IMR-90 (cell line): ENCODE measurements around the gene SERPINB2. TPM values are rescaled to one million over a fixed set of nuclear protein-coding genes. Genes with fewer than 3 reads are reported as not detected.

Experiments used
- ATAC-seq: fragments of 200-7000 bp; cut with Tn5 transposase; 2 replicates; pipeline ENCODE4 v1.9.1; 2020; ENCODE audit warnings: low read depth, mild to moderate bottlenecking, moderate library complexity
- BruUV-seq: library from RNA; stranded (reverse); fragments of 400-500 nt; replicated peaks from 2 replicates; lab custom pipeline; 2021; lab: Mats Ljungman, UMichigan
- CTCF ChIA-PET: fragments of 300-600 bp; formaldehyde crosslinking; extraction: SDS; loops from one replicate; lab custom pipeline; 2021; ENCODE audit warnings: antibody characterized with exemption; lab: Yijun Ruan, JAX
- POLR2A ChIA-PET: fragments of 300-600 bp; sonication (Branson Sonifier 250); formaldehyde crosslinking; loops from one replicate; lab custom pipeline; 2022; ENCODE audit warnings: antibody characterized with exemption; ENCODE audit not compliant: unreplicated experiment; lab: Charles Lee
- DNase-seq: peaks from one replicate; pipeline ENCODE4 v3.0.0; 2013
- H2AFZ ChIP-seq: replicated peaks from 2 replicates; pipeline ENCODE3; 2013; ENCODE audit warnings: low read length, mild to moderate bottlenecking; ENCODE audit not compliant: poor library complexity
- H2AK5ac ChIP-seq: 2 replicates; pipeline ENCODE4 v1.6.1; 2013; ENCODE audit warnings: low read depth, low read length, inconsistent platforms
- H2AK9ac ChIP-seq: replicated peaks from 2 replicates; pipeline ENCODE3; 2013; ENCODE audit warnings: mild to moderate bottlenecking, low read depth, low read length, moderate library complexity; ENCODE audit not compliant: poor library complexity
- H2BK120ac ChIP-seq: 2 replicates; pipeline ENCODE4 v1.6.1; 2013; ENCODE audit warnings: low read depth, low read length, inconsistent platforms
- H2BK15ac ChIP-seq: 3 replicates; pipeline ENCODE4 v1.6.1; 2013; ENCODE audit warnings: low read depth, low read length, inconsistent platforms
- H2BK20ac ChIP-seq: 2 replicates; pipeline ENCODE4 v1.6.1; 2013; ENCODE audit warnings: low read depth, mild to moderate bottlenecking, inconsistent platforms, low read length, moderate library complexity
- H2BK5ac ChIP-seq: 2 replicates; pipeline ENCODE4 v1.6.1; 2013; ENCODE audit warnings: mild to moderate bottlenecking, low read depth, low read length, inconsistent platforms; ENCODE audit not compliant: poor library complexity, severe bottlenecking
- H3K14ac ChIP-seq: replicated peaks from 2 replicates; pipeline ENCODE4 v1.6.1; 2013; ENCODE audit warnings: low read depth, low read length, inconsistent platforms
- H3K18ac ChIP-seq: 2 replicates; pipeline ENCODE4 v1.6.1; 2013; ENCODE audit warnings: low read depth, low read length, control low read depth
- H3K23ac ChIP-seq: 2 replicates; pipeline ENCODE4 v1.6.1; 2013; ENCODE audit warnings: low read depth, low read length, inconsistent platforms
- H3K27ac ChIP-seq: 2 replicates; pipeline ENCODE4 v1.5.1; 2013; ENCODE audit warnings: mild to moderate bottlenecking, control low read depth, low read length; ENCODE audit not compliant: insufficient read depth
- H3K27me3 ChIP-seq: 2 replicates; pipeline ENCODE4 v1.6.1; 2013; ENCODE audit warnings: low read length; ENCODE audit not compliant: control insufficient read depth, insufficient read depth
- H3K36me3 ChIP-seq: 2 replicates; pipeline ENCODE4 v1.6.1; 2013; ENCODE audit warnings: low read length, mixed read lengths; ENCODE audit not compliant: control insufficient read depth, insufficient read depth
- H3K4ac ChIP-seq: 2 replicates; pipeline ENCODE4 v1.6.1; 2013; ENCODE audit warnings: low read depth, low read length, inconsistent platforms
- H3K4me1 ChIP-seq: 2 replicates; pipeline ENCODE4 v1.6.1; 2013; ENCODE audit warnings: low read length, mixed read lengths; ENCODE audit not compliant: control insufficient read depth, insufficient read depth
- H3K4me2 ChIP-seq: 2 replicates; pipeline ENCODE4 v1.6.1; 2013; ENCODE audit warnings: low read depth, mild to moderate bottlenecking, control low read depth, low read length, moderate library complexity
- H3K4me3 ChIP-seq: 2 replicates; pipeline ENCODE4 v1.5.1; 2013; ENCODE audit warnings: low read depth, mild to moderate bottlenecking, control low read depth, low read length, moderate library complexity; ENCODE audit not compliant: insufficient read depth
- H3K56ac ChIP-seq: 2 replicates; pipeline ENCODE4 v1.6.1; 2013; ENCODE audit warnings: low read length, inconsistent platforms; ENCODE audit not compliant: insufficient read depth; ENCODE audit errors: extremely low read depth
- H3K79me1 ChIP-seq, 2 experiments: 2 replicates each; pipeline ENCODE4 v1.6.1; 2013; ENCODE audit warnings: low read length in 2 of 2, inconsistent platforms in 1 of 2, low read depth in 1 of 2
- H3K9ac ChIP-seq: 2 replicates; pipeline ENCODE4 v1.6.1; 2013; ENCODE audit warnings: low read depth, low read length, control low read depth
- H3K9me1 ChIP-seq: 2 replicates; pipeline ENCODE4 v1.6.1; 2013; ENCODE audit warnings: low read length, inconsistent platforms; ENCODE audit not compliant: insufficient read depth
- H3K9me3 ChIP-seq: 2 replicates; pipeline ENCODE4 v1.6.1; 2013; ENCODE audit warnings: low read length; ENCODE audit not compliant: control insufficient read depth, insufficient read depth
- H4K20me1 ChIP-seq: 2 replicates; pipeline ENCODE4 v1.6.1; 2013; ENCODE audit warnings: low read length, inconsistent platforms; ENCODE audit not compliant: insufficient read depth
- H4K5ac ChIP-seq: 2 replicates; pipeline ENCODE4 v1.6.1; 2013; ENCODE audit warnings: mild to moderate bottlenecking, low read depth, low read length, control low read depth
- H4K8ac ChIP-seq, 2 experiments: 2 replicates each; pipeline ENCODE4 v1.6.1; 2013; ENCODE audit warnings: low read depth in 2 of 2, low read length in 2 of 2, control low read depth in 1 of 2, inconsistent platforms in 1 of 2
- H4K91ac ChIP-seq: 2 replicates; pipeline ENCODE4 v1.6.1; 2013; ENCODE audit warnings: low read depth, low read length, inconsistent platforms; ENCODE audit not compliant: insufficient read depth
- BHLHE40 ChIP-seq: fragments of 150-350 bp; IDR thresholded peaks from 2 replicates; pipeline ENCODE4 v1.6.1; 2016; ENCODE audit warnings: mild to moderate bottlenecking, low read depth, low read length
- CEBPB ChIP-seq: IDR thresholded peaks from 2 replicates; pipeline ENCODE4 v1.6.1; 2012; ENCODE audit warnings: low read depth, low read length, improper control_type of control experiment
- CHD1 ChIP-seq: IDR thresholded peaks from 2 replicates; pipeline ENCODE4 v1.6.1; 2012; ENCODE audit warnings: low read depth, low read length, improper control_type of control experiment
- CTCF ChIP-seq: conservative IDR thresholded peaks from 2 replicates; pipeline ENCODE4 v1.5.1; 2012; ENCODE audit warnings: mild to moderate bottlenecking, low read depth, low read length, improper control_type of control experiment
- FOS ChIP-seq: fragments of 150-350 bp; IDR thresholded peaks from 2 replicates; pipeline ENCODE4 v1.6.1; 2016; ENCODE audit warnings: low read depth, low read length
- MAFK ChIP-seq: IDR thresholded peaks from 2 replicates; pipeline ENCODE4 v1.6.1; 2012; ENCODE audit warnings: low read depth, low read length, improper control_type of control experiment
- MAZ ChIP-seq: IDR thresholded peaks from 2 replicates; pipeline ENCODE4 v1.6.1; 2012; ENCODE audit warnings: low read depth, mild to moderate bottlenecking, low read length, improper control_type of control experiment, moderate library complexity, borderline replicate concordance
- MXI1 ChIP-seq: IDR thresholded peaks from 2 replicates; pipeline ENCODE4 v1.6.1; 2012; ENCODE audit warnings: low read depth, mild to moderate bottlenecking, low read length, moderate library complexity, borderline replicate concordance
- NFE2L2 ChIP-seq: fragments of 150-350 bp; IDR thresholded peaks from 2 replicates; pipeline ENCODE4 v1.6.1; 2016; ENCODE audit warnings: low read depth, mild to moderate bottlenecking, low read length
- POLR2A ChIP-seq: IDR thresholded peaks from 2 replicates; pipeline ENCODE4 v1.6.1; 2012; ENCODE audit warnings: mild to moderate bottlenecking, low read depth, low read length
- RAD21 ChIP-seq: IDR thresholded peaks from 2 replicates; pipeline ENCODE4 v1.6.1; 2012; ENCODE audit warnings: low read length, improper control_type of control experiment
- RCOR1 ChIP-seq: IDR thresholded peaks from 2 replicates; pipeline ENCODE4 v1.6.1; 2012; ENCODE audit warnings: mild to moderate bottlenecking, low read length, improper control_type of control experiment; ENCODE audit not compliant: insufficient replicate concordance
- SMC3 ChIP-seq: fragments of 150-350 bp; IDR thresholded peaks from 2 replicates; pipeline ENCODE4 v1.6.1; 2016; ENCODE audit warnings: low read depth, mild to moderate bottlenecking, antibody characterized with exemption, low read length, moderate library complexity
- dilution Hi-C: fragments of 300-500 bp; cut with HindIII; formaldehyde crosslinking; loops from one replicate; pipeline ENCODE4 v1.14.3; 2018; ENCODE audit warnings: low sequenced_read_pairs; ENCODE audit not compliant: unreplicated experiment
- in situ Hi-C: fragments of 300-500 bp; cut with MboI; formaldehyde crosslinking; loops from 3 replicates; pipeline ENCODE4 v1.14.3; 2019; ENCODE audit warnings: low sequenced_read_pairs, inconsistent platforms, mixed read lengths
- intact Hi-C: fragments of 100-400 bp; cut with micrococcal nuclease; formaldehyde crosslinking; loops from 2 replicates; pipeline ENCODE4 v1.10.0; 2022
- polyA plus RNA-seq, 3 experiments: library from polyadenylated mRNA; depleted of rRNA; stranded (reverse); fragments of >200 nt; gene quantifications; 2 replicates each; pipeline ENCODE4 v1.2.3, GENCODE V29; 2012; ENCODE audit warnings: low replicate concordance in 1 of 3
- total RNA-seq: library from RNA; depleted of rRNA; stranded (reverse); fragments of >200 nt; gene quantifications from 2 replicates; pipeline ENCODE4 v1.2.3, GENCODE V29; 2012
- TF ChIP-seq, protein P1 (sequence below): fragments of 150-350 bp; IDR thresholded peaks from 2 replicates; pipeline ENCODE4 v1.6.1; 2017; ENCODE audit warnings: mild to moderate bottlenecking, antibody characterized with exemption, low read length, low read depth
- TF ChIP-seq, protein P2 (sequence below): fragments of 150-350 bp; IDR thresholded peaks from 2 replicates; pipeline ENCODE4 v1.6.1; 2016; ENCODE audit warnings: low read depth, mild to moderate bottlenecking, low read length, moderate library complexity, borderline replicate concordance

Gene SERPINB2
- total and polyA plus RNA-seq, 2 of the 4 experiments (the other 2 are of a cell fraction), result 32.1 to 43.0 TPM

- in situ Hi-C loops (no loop called here), intact Hi-C loops (no loop called here), dilution Hi-C loops (no loop called here)
- Histone ChIP-seq H3K27me3 (no peaks in the 10 kb centered on the region; the same call in 1 of the 2 replicates), H3K27ac (no peak within 1 kb of the TSS), H3K9ac (no peak within 1 kb of the TSS), H3K56ac (no peak within 1 kb of the TSS), H2AK9ac (no peak within 1 kb of the TSS), H3K18ac (no peak within 1 kb of the TSS), H3K79me1 (no peaks in the 10 kb centered on the region), H2BK120ac (no peak within 1 kb of the TSS), H3K4ac (no peak within 1 kb of the TSS), H3K23ac (no peak within 1 kb of the TSS), H2BK15ac (no peak within 1 kb of the TSS), H2AFZ (no peak within 1 kb of the TSS), H4K91ac (no peak within 1 kb of the TSS), H2BK5ac (no peak within 1 kb of the TSS), H3K4me3 (no peak within 1 kb of the TSS), H3K9me3 (no peaks in the 10 kb centered on the region), H4K5ac (no peak within 1 kb of the TSS), H2AK5ac (no peak within 1 kb of the TSS), H4K20me1 (no peaks in the 10 kb centered on the region), H3K14ac (no peak within 1 kb of the TSS), H4K8ac (no peak within 1 kb of the TSS), H3K4me2 (no peak within 1 kb of the TSS), H3K36me3 (no peaks in the 10 kb centered on the region), H3K9me1 (no peaks in the 10 kb centered on the region), H2BK20ac (no peak within 1 kb of the TSS), H3K4me1 (no peaks in the 10 kb centered on the region)
- CTCF ChIA-PET, result no interaction called here
- TF ChIP-seq RCOR1 (no peak), FOS (no peak), NFE2L2 (no peak), MAZ (no peak), BHLHE40 (no peak), MAFK (no peak), RAD21 (no peak), CTCF (no peak), CHD1 (no peak), POLR2A (no peak), SMC3 (no peak), CEBPB (no peak), MXI1 (no peak)
- TF ChIP-seq, protein P1, sequence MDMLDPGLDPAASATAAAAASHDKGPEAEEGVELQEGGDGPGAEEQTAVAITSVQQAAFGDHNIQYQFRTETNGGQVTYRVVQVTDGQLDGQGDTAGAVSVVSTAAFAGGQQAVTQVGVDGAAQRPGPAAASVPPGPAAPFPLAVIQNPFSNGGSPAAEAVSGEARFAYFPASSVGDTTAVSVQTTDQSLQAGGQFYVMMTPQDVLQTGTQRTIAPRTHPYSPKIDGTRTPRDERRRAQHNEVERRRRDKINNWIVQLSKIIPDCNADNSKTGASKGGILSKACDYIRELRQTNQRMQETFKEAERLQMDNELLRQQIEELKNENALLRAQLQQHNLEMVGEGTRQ, result no peak
- TF ChIP-seq, protein P2, sequence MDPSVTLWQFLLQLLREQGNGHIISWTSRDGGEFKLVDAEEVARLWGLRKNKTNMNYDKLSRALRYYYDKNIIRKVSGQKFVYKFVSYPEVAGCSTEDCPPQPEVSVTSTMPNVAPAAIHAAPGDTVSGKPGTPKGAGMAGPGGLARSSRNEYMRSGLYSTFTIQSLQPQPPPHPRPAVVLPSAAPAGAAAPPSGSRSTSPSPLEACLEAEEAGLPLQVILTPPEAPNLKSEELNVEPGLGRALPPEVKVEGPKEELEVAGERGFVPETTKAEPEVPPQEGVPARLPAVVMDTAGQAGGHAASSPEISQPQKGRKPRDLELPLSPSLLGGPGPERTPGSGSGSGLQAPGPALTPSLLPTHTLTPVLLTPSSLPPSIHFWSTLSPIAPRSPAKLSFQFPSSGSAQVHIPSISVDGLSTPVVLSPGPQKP, result no peak
- DNase-seq (no peak), ATAC-seq (no peak)
- no TSS peak for BruUV-seq
- POLR2A ChIA-PET, result no interaction called here
These were observed 20.2 kb downstream of the SERPINB2 start, which contains the start of gene SERPINB10 for GRCh38 chr18:63907664-63908063. Gene SERPINB10, plus strand, starts transcription at chr18:63907958. Its CDS starts 7,553 bp downstream, at chr18:63915511.
